Measurements from ENCODE around the gene CLEC16A.
"Not testable (repeated sequence)": the region's sequence is repeated elsewhere in the genome, so short reads cannot be mapped to it uniquely, and the experiment has no call there.

CLEC16A gene

DNA sequence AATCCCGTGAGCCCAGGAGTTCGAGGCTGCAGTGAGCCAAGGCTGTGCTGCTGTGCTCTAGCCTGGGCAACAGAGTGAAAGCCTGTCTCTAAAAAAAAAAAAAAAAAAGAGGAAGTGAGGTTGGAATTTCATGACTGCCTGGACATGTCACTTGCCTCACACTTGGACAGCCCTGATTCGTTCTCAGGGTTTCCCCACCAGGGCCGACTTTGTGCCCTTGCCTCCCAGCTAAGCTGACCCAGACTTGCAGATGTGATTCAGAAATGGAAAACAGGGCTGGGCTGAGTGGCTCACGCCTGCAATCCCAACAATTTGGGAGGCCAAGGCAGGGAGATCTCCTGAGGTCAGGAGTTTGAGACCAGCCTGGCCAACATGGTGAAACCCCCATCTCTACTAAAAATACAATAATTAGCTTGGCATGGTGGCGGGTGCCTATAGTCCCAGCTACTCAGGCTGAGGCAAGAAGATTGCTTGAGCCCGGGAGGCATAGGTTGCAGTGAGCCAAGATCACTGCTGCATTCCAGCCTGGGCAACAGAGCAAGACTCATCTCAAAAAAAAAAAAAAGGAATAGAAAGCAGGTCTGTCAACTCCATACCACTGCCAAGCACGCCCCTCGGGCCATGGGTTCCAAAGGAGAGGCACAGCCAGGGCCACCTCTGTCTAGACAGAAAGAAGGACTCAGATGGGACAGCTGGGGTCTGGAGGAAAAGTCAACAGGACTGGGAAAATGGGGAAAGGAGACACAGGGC is 264.7 kb downstream of the CLEC16A start:
- DNase-seq = no peak

DNA sequence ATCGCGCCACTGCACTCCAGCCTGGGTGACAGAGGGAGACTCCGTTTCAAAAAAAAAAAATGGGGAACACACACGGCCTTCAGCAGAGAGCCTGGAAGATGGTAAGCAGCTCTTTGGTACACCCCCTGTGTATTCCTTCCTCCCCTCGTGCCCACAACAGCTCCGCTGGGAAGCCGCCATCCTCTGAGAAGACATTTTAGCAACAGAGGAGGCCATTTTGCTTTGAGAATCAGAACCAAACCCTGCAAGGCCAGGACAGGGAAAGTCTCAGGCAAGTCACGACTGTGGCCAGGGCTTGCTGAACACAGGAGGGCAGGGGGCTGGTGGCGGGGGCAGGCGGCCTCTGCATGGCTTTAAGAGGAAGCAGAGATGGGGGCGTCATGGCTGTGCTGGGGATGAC is 265.9 kb downstream of the CLEC16A start:
- no peak for DNase-seq

DNA sequence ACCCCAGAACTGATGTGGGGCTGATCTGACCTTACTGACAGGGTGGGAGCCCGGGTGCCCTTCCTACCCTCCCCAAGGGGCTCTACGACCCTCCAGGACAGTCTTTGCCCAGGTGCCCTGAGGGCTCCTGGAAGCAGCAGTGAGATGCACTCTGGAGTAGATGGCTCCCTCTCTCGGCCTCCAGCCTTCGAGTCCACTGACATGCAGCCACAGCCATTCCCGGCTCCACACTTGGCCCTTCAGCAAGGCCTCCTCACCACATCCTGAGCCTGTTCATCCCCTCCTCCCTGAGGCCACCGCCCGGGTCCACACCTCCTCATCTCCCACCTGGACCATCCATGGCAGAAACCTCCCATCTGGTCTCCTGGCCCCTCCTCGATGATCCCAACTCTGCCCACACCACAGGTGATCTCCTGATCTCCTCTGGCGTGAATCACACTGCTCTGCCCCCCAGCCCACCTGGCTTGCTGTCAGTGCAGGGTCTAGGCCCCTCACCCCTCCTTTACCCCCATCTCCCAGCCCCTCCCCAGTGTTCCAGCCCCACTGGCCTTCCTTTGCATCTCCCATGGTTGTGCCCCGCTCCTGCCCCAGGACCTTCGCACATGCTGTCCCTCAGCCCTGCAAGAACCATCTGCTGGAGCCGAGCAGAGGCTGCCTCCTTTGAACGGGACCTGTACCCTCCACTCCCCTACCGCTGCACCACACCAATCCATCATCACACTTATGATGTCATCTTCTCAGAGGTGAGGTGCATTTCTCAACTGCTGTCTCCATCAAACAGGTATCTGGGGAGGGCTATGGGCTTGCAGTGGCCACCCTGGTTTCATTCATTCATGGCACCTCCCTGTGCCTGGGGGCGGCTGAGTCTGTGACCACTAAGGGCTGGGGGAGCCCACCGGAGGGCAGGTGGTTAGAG is 267.0 kb downstream of the CLEC16A start:
- DNase-seq = no peak

DNA sequence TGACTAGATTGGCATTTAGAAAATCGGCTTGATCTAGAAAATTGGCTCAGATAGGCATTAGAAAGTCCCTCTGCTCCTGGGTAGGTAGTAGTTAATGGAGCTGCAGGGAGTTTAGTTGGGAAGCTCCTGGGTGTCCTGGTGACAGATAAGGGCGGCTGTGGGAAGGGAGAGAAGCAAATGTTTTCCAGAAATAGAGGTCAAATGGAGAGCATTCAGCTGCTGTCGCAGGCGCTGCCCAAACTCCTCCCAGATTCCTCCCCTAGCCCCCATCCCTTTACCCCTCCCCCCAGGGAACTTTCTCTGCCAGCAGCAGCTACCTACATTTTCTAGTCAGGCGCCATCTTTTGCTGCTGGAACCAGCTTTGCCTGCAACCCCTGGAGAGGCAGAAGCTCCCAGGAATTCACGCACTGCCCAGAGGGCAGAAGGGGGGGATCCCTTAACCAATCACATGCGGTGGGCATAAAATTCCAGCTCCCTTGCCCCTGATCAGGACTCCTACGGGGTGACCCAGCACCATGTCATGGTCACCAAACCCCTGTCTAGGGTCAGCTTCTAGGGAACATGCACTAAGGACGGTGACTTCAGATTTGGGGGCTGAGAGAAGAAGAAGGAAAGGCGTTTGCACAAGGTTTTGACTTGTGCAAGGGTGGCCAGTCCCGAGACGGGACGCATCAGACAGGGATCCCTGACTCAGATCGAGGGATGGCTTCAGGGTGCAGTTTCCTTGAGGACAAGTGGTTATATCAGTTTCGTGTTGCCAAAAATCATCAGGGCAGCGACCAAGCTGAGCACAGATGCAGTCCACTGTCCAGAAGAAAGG is 267.8 kb downstream of the CLEC16A start:
- DNase-seq = no peak

DNA sequence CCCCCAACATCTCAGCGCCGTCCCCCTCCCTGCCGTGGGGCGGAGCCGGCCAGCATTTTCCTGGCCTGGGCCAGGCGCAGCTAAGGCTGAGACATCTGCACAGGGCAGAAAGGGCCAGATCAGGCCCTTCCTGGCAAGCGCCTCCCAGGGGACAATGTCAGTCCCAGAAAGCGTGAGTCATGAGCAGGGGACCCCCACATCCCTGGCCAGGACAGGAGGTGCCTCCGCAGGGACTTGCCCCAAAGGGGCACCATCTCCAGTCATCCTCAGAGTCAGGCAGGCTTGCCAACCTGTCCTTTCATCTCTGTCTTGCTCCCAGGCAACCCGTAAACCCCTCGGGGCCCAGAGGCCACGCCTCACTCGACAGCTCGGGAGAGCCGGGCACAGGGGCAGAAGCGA is 268.4 kb downstream of the CLEC16A start:
- DNase-seq = no peak

DNA sequence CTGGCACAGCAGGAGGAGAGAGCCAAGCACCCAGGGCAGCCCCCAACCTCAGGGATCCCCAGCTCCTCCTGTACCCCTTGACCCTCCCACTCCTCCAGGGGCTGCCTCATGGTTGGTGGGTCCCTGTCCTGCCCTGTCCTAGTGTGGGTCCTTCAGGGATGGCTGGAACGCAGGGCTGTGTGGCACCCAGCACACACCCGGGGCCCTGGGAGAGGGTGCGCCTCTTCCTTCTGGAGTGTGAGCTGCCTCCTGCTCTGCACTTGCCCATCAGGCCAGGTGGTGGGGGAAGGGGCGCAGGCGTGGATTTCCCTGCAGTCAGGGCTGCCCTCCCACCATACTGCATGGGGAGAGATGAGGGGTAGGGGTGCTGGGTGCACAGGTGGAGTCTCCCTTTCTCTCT is 269.0 kb downstream of the CLEC16A start:
- DNase-seq = no peak

DNA sequence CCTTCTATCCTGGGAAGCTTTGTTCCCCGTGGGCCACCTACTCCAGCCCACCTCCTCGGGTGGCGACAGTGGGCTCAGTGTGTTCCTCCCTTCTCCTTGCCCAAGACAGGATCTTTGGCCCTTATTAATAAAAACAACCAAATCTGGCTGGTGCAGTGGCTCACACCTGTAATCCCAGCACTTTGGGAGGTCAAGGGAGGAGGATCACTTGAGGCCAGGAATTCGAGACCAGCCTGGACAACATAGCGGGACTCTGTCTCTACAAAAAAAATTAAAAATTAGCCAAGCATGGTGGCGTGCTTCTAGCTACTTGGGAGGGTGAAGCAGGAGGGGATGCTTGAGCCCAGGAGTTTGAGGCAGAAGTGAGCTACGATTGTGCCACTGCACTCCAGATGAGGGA is 269.4 kb downstream of the CLEC16A start:
- no peak for DNase-seq

DNA sequence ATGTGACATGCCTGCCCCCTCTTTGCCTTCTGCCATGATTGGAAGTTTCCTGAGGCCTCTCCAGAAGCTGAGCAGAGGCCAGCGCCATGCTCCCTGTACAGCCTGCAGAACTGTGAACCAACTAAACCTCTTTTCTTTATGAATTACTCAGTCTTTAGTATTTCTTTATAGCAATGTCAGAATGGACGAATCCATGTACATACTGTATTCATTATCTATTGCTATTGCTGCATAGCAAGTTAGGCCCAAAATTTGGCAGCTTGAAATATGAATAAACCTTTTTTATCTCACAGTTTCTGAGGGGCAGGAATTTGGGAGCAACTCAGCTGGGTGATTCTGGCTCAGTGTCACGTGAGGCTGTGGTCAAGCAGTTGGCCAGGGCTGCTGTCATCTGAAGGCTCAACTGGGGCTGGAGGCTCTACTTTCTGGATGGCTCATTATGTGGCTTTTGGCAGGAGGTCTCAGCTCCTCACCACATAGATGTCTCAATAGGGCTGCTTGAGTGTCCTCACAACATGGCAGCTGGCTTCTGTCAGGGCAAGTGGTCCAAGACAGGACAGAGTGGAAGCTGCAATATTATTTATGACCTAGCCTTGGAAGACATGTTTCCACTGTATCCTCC is 271.7 kb downstream of the CLEC16A start:
- DNase-seq = no peak

DNA sequence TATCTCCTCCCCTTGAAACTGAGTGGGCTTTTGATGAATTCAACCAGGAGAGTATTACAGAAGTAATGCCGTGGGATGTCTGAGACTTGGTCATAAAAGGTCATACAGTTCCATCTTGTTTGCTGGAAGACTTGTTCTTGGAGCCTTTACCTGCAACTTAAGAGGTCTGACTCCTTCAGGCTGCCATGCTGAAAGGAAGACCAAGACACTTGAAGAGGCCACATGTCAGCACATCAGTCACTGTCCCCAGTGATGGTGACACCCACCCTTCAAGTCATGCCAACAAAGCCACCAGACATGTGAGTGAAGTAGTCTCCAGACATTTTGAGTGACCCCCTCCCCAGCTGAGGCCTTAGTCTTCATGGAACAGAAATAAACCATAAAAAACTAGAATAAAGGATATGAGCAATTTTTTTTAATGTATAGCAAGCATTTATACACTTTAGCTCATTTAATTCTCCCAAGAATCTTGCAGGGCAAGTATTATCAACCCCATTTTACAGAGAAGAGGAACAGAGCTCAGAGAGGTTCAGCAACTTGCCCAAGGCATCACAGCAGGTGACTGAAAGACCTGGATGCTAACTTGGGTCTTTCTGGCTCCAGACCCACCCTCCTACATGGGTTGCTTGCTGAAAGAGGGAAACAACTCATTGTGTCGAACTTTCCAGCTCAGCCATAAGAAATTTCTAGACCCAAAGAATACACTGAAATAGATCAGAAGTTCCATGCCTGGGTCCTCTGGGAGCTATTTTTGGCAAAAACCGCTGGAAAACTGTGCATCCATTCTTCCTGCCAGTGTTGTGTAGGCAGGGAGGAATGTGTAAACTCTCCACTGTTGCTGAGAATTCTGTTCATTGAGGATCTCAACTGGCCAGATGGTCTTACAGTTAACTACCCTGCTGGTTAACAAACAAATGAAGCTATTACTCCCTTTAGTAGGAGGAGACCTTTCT is 273.6 kb downstream of the CLEC16A start:
- no peak for DNase-seq

DNA sequence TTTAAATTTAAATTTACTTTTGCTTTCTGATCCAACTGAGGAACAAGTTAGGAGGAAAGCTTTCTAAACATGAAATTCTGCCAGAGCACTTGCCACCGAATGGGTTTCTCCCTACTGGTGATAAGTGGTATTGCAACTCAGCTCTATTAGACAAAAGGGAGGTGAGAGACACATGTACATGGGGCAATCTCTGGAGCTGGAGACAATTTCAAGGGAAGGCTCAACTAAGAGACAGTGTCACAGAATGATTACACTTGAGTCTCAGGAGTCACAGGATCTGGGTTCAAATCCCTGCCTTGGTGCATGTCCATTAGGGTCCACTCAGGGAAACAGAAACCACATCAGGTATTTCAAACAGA is 274.2 kb downstream of the CLEC16A start:
- no peak for DNase-seq

DNA sequence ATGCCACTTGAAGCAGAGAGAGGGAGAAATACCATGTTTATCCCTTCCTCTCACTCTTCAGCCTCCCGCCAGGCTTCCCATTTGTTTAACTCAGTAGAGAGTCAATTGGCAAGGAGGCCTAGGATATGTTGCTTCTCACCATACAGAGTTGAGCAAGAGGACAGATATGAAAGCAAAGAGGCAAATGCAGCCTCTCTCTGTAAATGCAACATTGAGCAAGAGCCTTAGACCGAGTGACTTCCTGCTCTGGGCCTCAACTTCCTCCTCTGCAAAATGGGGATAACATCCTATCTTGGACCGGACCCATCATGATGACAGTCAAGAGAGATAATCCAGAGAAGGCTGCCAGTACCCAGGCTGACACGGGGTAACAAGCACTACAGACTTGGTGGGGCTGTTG is 274.8 kb downstream of the CLEC16A start:
- no peak for DNase-seq

DNA sequence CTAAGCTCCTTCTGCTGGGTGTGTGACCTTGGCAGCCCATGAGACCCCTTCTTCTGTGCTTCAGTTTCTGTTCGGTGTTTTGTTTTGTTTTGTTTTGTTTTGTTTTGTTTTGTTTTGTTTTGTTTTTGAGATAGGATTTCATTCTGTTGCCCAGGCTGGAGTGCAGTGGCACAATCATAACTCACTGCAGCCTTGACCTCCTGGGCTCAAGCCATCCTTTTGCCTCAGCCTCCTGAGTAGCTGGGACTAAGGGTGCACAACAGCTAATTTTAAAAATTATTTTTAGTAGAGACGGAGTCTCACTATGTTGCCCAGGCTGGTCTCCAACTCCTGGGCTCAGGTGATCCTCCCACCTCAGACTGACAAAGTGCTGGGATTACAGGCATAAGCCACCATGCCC is 276.1 kb downstream of the CLEC16A start:
- DNase-seq = not testable (repeated sequence)

DNA sequence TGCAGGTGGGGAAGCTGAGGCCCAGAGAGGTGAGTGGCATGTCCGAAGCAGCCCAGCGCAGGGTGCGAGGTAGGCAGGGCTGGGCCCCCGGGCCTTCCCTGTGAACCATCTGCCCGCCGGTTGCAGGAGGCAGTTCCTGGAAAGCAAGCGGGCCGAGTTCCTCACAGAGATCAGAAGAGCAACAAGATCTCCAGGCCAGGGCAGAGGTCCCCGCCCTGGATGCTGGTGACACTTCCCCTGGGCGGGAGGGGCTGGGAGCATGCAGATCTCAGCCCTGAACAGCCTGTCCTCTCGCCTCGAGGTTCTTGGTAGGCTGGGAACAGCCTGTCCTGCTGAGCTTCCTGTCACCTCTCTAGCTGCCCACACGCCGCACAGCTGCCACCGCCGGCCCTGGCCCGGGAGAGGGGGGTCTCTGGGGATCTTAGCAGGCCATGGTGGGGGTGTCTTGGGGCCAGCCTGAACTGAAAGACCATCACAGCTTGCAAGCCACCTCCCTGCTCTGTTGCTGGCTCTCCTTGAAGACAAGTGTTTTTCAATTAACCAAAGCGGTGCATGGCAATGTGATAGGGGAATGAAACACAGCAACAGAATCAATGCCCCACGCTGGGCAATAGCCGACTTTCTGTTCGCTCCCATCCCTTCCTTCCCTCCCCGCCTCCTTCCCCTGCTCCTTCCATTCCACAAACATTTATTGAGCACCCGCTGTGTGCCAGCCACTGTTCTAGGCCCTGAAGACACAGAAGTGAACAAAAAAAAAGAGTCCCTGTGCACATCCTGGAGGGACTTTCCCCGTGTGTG is 279.9 kb downstream of the CLEC16A start:
- peak; percentile 58 to 74 for DNase-seq

DNA sequence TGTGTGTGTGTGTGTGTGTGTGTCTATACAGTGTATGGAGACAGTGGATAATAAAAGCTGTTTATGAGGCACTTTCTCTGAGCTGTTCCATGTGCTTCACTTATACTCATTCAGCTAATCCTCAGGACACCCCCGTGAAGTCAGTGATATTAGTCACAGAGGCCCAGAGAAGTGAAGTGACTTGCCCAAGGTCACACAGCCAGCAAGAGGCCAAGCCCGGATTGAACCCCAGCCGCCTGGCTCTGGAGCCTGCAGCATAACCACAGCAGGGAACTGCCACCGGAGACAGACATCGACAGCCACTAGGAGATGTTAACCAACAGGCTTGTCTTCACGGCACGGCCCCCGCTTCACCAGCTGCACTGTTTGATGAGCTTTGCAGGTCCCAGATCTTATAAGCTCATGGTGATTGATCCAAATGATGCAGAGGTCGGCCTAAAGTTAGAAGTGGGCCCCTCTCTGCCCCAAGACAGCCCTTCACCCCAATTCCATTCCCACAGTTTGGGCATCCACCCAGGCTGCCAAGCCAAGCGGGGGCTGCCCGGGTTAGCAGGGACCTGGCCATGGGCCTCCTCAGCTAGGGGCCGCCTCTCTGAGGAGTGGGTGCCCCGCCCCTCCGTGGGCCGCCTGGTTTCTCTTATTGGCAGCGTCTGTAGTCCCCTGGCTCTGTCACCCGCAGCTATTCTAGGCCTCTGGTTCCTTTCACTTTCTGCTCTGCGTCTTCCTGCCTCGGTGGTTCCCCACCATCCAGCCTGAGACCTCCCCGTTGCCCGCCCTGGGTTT is 280.7 kb downstream of the CLEC16A start:
- peak; percentile 81 to 88 for DNase-seq

DNA sequence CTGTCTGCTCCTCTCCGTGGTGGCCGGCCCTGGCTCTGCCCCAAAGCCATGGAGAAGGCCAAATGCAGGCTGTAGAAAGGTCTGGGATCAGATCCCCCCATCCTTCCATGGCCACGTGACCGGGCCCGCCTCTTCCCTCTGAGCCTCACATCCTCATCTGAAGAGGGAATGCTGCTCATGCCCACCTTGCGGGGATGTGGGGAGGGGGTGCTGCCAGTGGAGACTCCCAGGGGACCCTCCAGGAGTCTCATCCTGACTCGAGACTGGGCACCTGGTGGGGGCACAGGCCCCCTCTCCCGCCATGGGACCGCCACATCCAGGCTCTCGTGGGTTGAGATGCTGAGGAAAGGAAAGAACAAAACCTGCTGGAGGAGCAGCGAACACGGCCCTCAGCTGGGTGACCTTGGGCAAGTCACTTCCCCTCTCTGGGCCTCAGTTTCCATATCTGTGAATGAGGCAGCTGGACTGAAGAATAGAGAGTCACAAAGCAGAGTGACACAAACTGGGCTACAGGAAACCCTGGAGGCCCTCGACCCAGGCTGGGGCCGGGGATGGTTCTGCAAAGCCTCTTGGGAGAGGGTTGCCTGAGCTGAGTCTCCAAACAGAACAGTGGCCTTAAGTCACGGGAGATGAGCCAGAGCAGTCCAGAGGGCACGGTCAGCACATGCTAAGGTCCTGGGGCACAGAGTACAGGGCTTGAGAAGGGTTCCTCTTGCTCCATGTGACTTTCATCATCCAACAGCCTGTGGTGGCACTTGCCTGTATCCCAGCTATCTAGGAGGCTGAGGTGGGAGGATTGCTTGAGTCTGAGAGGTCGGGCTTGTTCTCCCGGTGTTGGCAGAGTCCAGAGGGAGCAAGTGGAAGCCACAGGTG is 281.5 kb downstream of the CLEC16A start:
- no peak for DNase-seq

DNA sequence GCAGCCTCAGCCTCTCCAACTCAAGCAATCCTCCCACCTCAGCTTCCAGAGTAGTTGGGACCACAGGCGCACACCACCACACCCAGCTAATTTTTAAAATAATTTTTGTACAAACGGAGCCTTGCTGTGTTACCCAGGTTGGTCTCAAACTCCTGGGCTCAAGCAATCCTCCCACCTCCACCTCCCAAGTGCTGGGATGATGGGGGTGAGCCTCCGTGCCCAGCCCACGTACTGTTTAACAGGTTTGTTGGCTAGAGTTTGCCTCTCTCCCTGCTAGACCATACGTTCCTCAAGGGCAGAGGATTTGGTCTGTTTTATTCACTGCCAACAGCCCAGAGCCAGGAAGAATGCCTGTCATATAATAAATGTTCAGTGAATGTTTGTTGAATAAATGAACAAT is 285.1 kb downstream of the CLEC16A start:
- no peak for DNase-seq

DNA sequence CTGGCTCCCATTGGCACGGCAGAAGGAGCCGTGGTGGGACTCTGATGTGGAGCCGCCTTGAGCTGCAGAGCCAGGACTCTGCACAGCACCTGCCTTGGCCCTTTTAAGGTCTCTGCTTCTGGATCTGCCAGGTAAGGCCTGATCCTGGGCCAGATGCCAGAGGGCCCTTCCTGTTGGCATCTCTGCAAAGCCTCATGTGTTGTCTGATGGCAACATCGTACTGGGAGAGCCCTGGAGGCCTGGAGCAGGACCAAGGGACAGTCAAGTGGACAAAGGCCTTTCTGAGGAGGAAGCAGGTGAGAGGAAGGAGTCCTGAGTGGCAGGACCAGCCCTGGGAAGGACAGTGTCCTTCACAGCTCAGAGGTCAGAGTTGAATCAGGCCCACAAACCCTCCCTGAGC is 285.5 kb downstream of the CLEC16A start:
- no peak for DNase-seq

DNA sequence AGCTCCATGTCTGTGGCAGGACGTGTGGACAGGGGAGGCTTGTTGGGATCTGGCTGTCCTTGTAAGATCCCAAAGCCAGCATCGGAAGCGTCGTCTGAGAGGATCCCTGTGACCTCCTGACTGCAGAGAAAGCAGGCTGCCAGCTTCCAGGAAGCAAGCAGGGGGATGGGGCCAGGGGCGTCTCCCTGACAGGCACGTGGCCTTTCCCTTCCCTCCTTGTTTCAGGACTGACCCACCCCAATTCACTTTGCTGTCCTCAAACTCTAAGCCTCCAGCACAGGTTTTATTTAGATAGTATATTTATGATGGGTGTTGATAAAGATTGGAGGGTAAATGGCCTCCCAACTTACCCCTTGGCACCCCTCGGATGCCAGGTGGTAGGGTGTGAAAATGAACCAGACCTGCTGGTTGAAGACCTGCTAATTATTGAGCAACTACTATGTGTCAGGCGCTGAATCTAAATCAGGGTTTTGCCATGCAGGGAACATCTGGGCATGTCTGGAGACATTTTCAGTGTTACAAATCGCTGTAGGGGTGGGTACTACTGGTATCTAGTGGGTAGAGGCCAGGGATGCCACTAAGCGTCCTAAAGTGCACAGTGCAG is 287.1 kb downstream of the CLEC16A start:
- no peak for DNase-seq
